Upper lobe of left lung (tissue), 4 donors: ENCODE measurements around the gene C5orf58.

Source experiments
- CTCF ChIP-seq, 6 experiments: fragments of 450-650 bp in 4 of 6; fragments of 200-600 bp in 2 of 6; sonication (generic) in 2 of 6; IDR thresholded peaks; one replicate each; pipeline ENCODE4 v1.5.1; 2016 to 2019; ENCODE audit warnings: antibody characterized with exemption in 6 of 6
- POLR2A ChIP-seq, 4 donors: fragments of 450-650 bp; IDR thresholded peaks; one replicate each; pipeline ENCODE4 v1.5.1; 2016 to 2017; ENCODE audit warnings: antibody characterized with exemption in 4 of 4, mild to moderate bottlenecking in 2 of 4

- TF ChIP-seq POLR2A (IDR thresholded peaks at IDR 0.05) (no peak), CTCF (IDR thresholded peaks at IDR 0.05) (peak; percentile 74 to 84 (median 78))
Measured at GRCh38 chr5:170267431-170268152, 34.8 kb downstream of the C5orf58 start.
